ENCODE data around the gene VSTM2L.

The VSTM2L gene

DNA sequence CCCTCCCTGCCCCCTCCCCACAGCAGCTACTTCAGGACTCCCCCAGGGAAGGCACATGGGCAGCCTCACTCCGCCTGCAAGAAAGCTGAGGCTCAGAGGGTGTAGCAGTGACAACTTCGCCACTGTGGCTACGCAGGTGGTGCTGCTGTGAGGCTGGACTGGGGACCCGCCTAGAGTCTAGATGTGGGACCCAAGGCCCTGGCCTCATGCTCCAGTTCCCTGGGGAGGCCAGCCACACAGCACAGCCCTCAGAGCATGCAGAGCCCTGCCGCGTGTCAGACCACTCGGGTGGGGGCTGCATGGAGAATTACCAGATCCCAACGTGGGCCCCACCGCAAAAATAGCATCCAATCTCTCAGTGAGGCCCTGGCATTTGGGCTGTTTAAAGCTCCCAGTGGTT is 30.8 kb upstream of the VSTM2L start:
- ChIA-PET CTCF (no interaction called here), POLR2A (no interaction called here)
- DNase-seq = no peak
- no peaks in the 10 kb centered on the region for H3K4me1 ChIP-seq (ENCODE audit: control extremely low read depth in 1 of 4, control insufficient read depth in 4 of 4, insufficient read depth in 4 of 4, low read length in 3 of 4)
- H3K27ac ChIP-seq (ENCODE audit: insufficient read depth in 1 of 2, low read depth in 1 of 2, low read length in 2 of 2, poor library complexity in 1 of 2, severe bottlenecking in 2 of 2) = no peak overlapping the region
- no peaks in the 10 kb centered on the region for H3K27me3 ChIP-seq (replicated peaks in 2 of 5; ENCODE audit: control insufficient read depth in 4 of 5, insufficient read depth in 5 of 5, low read length in 4 of 5)
- WGBS (ENCODE audit: insufficient coverage) = 98% methylated on average over 8 of the region's 9 CpGs
- H3K4me3 ChIP-seq (ENCODE audit: control insufficient read depth in 1 of 7, extremely low read depth in 1 of 7, insufficient read depth in 4 of 7, low read depth in 2 of 7, low read length in 6 of 7) = no peak overlapping the region
- peaks cover 4 to 51% (median 45%) of the 10 kb centered on the region in 4 experiments for H3K36me3 ChIP-seq (ENCODE audit: control insufficient read depth in 4 of 4, insufficient read depth in 4 of 4, low read length in 3 of 4)
- no peaks in the 10 kb centered on the region for H3K9me3 ChIP-seq (ENCODE audit: control extremely low read depth in 1 of 5, control insufficient read depth in 4 of 5, insufficient read depth in 2 of 5, low read depth in 1 of 5, low read length in 4 of 5)

DNA sequence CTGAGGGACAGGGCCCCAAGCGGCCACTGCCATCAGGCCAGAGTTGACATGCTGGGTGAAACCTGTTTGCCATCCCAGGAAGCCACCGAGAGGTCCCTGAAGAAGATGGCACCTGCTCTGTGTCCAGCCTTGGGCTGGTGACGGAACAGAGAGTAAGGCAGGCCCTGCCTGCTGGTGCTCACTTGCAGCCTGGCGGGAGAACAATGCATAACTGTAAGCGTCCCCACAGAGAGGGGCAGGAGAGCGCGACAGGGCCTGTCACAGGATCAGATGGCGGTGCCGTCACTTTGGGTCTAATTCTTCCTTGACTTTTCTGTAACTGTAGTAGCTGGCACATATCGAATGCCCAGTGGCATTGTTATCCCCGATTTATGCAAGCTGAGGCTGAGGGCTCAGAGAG is 29.0 kb upstream of the VSTM2L start:
- CTCF ChIA-PET = interaction anchor here (1.2 kb wide), 1 partner anchor 10 kb away, joined by 3 read pairs; no protein-coding TSS in a partner anchor
- Histone ChIP-seq H3K27ac (ENCODE audit: insufficient read depth in 1 of 2, low read depth in 1 of 2, low read length in 2 of 2, poor library complexity in 1 of 2, severe bottlenecking in 2 of 2) (no peak overlapping the region), H3K27me3 (replicated peaks in 2 of 5; ENCODE audit: control insufficient read depth in 4 of 5, insufficient read depth in 5 of 5, low read length in 4 of 5) (no peaks in the 10 kb centered on the region), H3K36me3 (ENCODE audit: control insufficient read depth in 4 of 4, insufficient read depth in 4 of 4, low read length in 3 of 4) (peaks cover 4 to 48% (median 37%) of the 10 kb centered on the region in 4 experiments), H3K4me1 (ENCODE audit: control extremely low read depth in 1 of 4, control insufficient read depth in 4 of 4, insufficient read depth in 4 of 4, low read length in 3 of 4) (no peaks in the 10 kb centered on the region), H3K4me3 (ENCODE audit: control insufficient read depth in 1 of 7, extremely low read depth in 1 of 7, insufficient read depth in 4 of 7, low read depth in 2 of 7, low read length in 6 of 7) (no peak overlapping the region), H3K9me3 (ENCODE audit: control extremely low read depth in 1 of 5, control insufficient read depth in 4 of 5, insufficient read depth in 2 of 5, low read depth in 1 of 5, low read length in 4 of 5) (no peaks in the 10 kb centered on the region)
- POLR2A ChIA-PET = no interaction called here
- no peak for DNase-seq
- 97% methylated on average over 11 of the region's 11 CpGs for WGBS (ENCODE audit: insufficient coverage)

DNA sequence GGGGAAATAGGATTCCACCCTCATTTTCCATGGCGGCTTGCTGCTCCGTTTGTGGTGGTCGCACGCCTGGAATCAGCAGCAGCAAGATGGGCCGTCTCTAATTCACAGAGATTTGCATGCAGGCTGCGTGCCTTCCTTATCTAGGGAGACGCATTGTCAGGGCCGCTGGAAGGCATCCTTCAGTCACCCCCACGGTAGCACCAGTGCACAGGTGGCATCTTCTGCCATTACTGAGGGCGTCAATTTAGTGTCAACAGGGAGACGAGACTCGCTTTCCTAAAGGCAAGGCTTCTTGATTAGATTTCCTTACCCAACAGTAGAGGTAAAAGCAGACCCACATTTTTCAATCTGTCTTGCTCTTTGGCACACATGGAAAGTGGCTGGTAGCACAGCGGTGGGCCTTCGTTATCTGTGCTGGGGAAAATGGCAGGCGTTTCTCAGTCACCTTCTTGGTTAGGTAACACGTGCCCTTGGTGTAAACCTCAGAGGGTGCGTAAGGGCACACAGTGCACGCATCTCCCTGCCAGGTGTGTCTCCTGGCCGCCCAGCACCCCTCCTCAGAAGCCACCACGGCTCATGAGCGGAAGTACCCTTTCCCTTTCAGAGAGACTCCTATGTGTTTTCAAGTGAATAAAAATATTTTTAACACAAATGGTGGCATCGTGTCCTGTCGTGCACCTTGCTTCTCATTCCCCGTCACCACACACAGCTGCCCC is 27.3 kb upstream of the VSTM2L start:
- Histone ChIP-seq H3K4me1 (ENCODE audit: control extremely low read depth in 1 of 4, control insufficient read depth in 4 of 4, insufficient read depth in 4 of 4, low read length in 3 of 4) (no peaks in the 10 kb centered on the region), H3K4me3 (ENCODE audit: control insufficient read depth in 1 of 7, extremely low read depth in 1 of 7, insufficient read depth in 4 of 7, low read depth in 2 of 7, low read length in 6 of 7) (no peak overlapping the region), H3K27me3 (replicated peaks in 2 of 5; ENCODE audit: control insufficient read depth in 4 of 5, insufficient read depth in 5 of 5, low read length in 4 of 5) (no peaks in the 10 kb centered on the region), H3K36me3 (ENCODE audit: control insufficient read depth in 4 of 4, insufficient read depth in 4 of 4, low read length in 3 of 4) (peaks cover 4 to 36% (median 23%) of the 10 kb centered on the region in 4 experiments), H3K9me3 (ENCODE audit: control extremely low read depth in 1 of 5, control insufficient read depth in 4 of 5, insufficient read depth in 2 of 5, low read depth in 1 of 5, low read length in 4 of 5) (no peaks in the 10 kb centered on the region), H3K27ac (ENCODE audit: insufficient read depth in 1 of 2, low read depth in 1 of 2, low read length in 2 of 2, poor library complexity in 1 of 2, severe bottlenecking in 2 of 2) (no peak overlapping the region)
- WGBS (ENCODE audit: insufficient coverage) = 96% methylated on average over 18 of the region's 24 CpGs
- ChIA-PET CTCF (interaction anchor here (0.5 to 1.2 kb wide), 2 partner anchors 8 to 36 kb away, joined by 3 read pairs; no protein-coding TSS in a partner anchor), POLR2A (no interaction called here)
- DNase-seq = no peak

DNA sequence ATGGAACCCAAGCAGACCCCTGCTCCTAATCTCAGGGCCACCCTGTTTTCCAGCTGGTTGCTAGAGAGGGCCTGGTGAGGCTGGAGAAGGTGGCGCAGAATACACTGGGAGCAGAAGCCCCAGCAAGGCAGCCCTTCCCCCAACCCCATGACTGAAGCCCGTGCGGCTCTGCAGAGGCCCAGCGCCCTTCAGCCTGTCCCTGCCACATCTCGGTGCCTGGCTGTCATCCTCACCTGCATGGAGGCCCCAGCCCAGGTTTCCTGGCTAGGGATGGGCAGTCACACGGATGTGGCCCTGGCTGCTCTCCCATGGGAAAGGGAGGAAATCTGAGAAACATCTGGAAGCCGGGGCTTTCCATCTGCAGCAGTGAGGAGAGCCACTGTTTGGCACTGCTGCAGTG is 26.1 kb upstream of the VSTM2L start:
- Histone ChIP-seq H3K27me3 (replicated peaks in 2 of 5; ENCODE audit: control insufficient read depth in 4 of 5, insufficient read depth in 5 of 5, low read length in 4 of 5) (no peaks in the 10 kb centered on the region), H3K36me3 (ENCODE audit: control insufficient read depth in 4 of 4, insufficient read depth in 4 of 4, low read length in 3 of 4) (peaks cover 4 to 24% (median 16%) of the 10 kb centered on the region in 4 experiments), H3K4me3 (ENCODE audit: control insufficient read depth in 1 of 7, extremely low read depth in 1 of 7, insufficient read depth in 4 of 7, low read depth in 2 of 7, low read length in 6 of 7) (no peak overlapping the region), H3K4me1 (ENCODE audit: control extremely low read depth in 1 of 4, control insufficient read depth in 4 of 4, insufficient read depth in 4 of 4, low read length in 3 of 4) (no peaks in the 10 kb centered on the region), H3K9me3 (ENCODE audit: control extremely low read depth in 1 of 5, control insufficient read depth in 4 of 5, insufficient read depth in 2 of 5, low read depth in 1 of 5, low read length in 4 of 5) (no peaks in the 10 kb centered on the region), H3K27ac (ENCODE audit: insufficient read depth in 1 of 2, low read depth in 1 of 2, low read length in 2 of 2, poor library complexity in 1 of 2, severe bottlenecking in 2 of 2) (no peak overlapping the region)
- no peak for DNase-seq
- ChIA-PET POLR2A (no interaction called here), CTCF (no interaction called here)
- WGBS (ENCODE audit: insufficient coverage) = 91% methylated on average over 7 of the region's 7 CpGs

DNA sequence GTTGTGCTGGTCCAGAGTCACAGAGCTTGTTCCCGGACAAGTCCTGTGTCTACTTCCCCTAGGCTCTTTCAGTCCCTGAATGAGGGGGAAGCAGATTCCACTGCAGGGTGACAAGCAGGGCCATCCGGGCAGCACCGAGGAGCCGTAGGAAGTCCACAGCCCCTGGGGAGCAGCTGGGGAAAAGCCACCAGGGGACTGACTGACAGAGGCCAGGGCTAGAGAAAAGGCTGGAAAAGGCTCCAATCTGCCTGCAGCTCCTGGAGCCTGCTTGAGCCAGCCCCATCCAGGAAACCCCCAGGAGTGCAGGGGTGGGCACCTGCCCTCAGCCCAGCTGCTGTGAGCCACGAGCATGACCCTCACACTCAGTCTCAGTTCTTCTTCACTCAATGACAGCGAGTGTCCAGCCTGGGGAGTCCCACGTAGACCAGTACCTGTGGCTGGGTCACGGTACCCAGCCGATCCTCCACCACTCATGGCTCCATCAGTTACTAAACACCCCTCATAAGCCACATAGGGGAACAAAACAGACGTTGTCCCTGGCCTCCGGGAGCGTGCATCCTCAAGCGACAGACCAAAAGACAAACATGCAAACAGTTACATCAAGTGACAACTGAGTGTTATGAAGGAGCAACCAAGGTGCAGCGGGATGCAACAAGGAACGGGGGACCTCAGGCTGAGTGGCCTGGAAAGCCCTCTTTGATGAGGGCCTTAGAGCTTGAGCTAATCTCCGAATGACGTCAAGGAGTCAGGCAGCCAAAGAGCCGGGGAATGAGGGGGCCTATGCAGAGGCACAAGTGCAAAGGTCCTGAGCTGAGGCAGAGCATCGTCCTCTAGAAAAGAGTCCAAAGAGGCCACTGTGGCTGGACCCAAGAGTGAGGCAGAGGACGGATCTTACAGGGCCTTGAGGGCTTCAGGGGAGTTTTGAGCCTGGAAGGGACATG is 24.8 kb upstream of the VSTM2L start:
- CTCF ChIA-PET = interaction anchor here (0.8 kb wide), 1 partner anchor 19 kb away, joined by 3 read pairs; no protein-coding TSS in a partner anchor
- H3K36me3 ChIP-seq (ENCODE audit: control insufficient read depth in 4 of 4, insufficient read depth in 4 of 4, low read length in 3 of 4) = peaks cover 4 to 15% (median 9%) of the 10 kb centered on the region in 4 experiments
- DNase-seq = no peak
- no peaks in the 10 kb centered on the region for H3K4me1 ChIP-seq (ENCODE audit: control extremely low read depth in 1 of 4, control insufficient read depth in 4 of 4, insufficient read depth in 4 of 4, low read length in 3 of 4)
- 93% methylated on average over 16 of the region's 20 CpGs for WGBS (ENCODE audit: insufficient coverage)
- POLR2A ChIA-PET = interaction anchor here (0.7 kb wide), 1 partner anchor 596 kb away, joined by 3 read pairs; no protein-coding TSS in a partner anchor
- no peaks in the 10 kb centered on the region for H3K9me3 ChIP-seq (ENCODE audit: control extremely low read depth in 1 of 5, control insufficient read depth in 4 of 5, insufficient read depth in 2 of 5, low read depth in 1 of 5, low read length in 4 of 5)
- peaks cover 0 to 2% (median 0%) of the 10 kb centered on the region in 5 experiments for H3K27me3 ChIP-seq (replicated peaks in 2 of 5; ENCODE audit: control insufficient read depth in 4 of 5, insufficient read depth in 5 of 5, low read length in 4 of 5)
- H3K27ac ChIP-seq (ENCODE audit: insufficient read depth in 1 of 2, low read depth in 1 of 2, low read length in 2 of 2, poor library complexity in 1 of 2, severe bottlenecking in 2 of 2) = no peak overlapping the region
- H3K4me3 ChIP-seq (ENCODE audit: control insufficient read depth in 1 of 7, extremely low read depth in 1 of 7, insufficient read depth in 4 of 7, low read depth in 2 of 7, low read length in 6 of 7) = no peak overlapping the region

DNA sequence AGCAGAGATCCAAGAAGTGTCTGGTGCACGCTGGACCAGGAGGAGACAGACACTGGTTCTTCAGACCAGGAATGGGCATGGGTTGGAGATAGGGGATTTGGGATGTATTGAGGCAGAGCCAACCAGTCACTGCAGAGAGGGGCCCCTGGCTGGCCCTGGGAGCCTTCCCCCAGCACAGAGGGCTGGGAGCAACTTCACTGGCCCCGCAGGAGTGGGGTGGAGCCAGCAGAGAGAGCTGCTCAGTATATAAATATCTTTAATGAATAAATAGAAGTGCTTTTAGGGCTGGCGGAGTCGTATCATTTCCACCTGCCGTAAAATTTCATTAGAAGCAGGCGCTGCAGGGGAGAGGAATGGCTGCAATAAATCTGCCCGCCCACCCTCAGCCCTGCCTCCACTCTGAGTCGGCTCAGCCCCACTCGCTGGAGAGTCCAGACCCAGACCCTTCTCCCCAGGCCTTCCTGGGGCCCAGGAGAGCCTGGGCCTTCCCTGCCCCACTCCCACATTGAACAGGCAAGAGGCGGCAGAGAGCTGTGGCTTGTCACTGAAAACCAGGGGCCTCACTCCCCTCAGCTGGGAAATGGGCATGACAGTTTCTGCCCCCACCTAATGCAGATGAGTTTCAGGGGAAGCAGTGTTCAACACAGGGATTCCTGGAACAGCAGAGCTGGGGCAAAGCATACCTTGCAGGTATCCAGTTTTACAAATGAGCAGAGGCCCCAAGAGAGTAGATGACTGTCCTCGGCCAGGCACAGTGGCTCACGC is 23.9 kb upstream of the VSTM2L start:
- CTCF ChIA-PET = interaction anchor here (0.8 kb wide), 1 partner anchor 19 kb away, joined by 3 read pairs; no protein-coding TSS in a partner anchor
- H3K27me3 ChIP-seq (replicated peaks in 2 of 5; ENCODE audit: control insufficient read depth in 4 of 5, insufficient read depth in 5 of 5, low read length in 4 of 5) = peaks cover 0 to 2% (median 0%) of the 10 kb centered on the region in 5 experiments
- H3K27ac ChIP-seq (ENCODE audit: insufficient read depth in 1 of 2, low read depth in 1 of 2, low read length in 2 of 2, poor library complexity in 1 of 2, severe bottlenecking in 2 of 2) = no peak overlapping the region
- H3K4me3 ChIP-seq (ENCODE audit: control insufficient read depth in 1 of 7, extremely low read depth in 1 of 7, insufficient read depth in 4 of 7, low read depth in 2 of 7, low read length in 6 of 7) = no peak overlapping the region
- peaks cover 0 to 8% (median 2%) of the 10 kb centered on the region in 4 experiments for H3K36me3 ChIP-seq (ENCODE audit: control insufficient read depth in 4 of 4, insufficient read depth in 4 of 4, low read length in 3 of 4)
- no peaks in the 10 kb centered on the region for H3K9me3 ChIP-seq (ENCODE audit: control extremely low read depth in 1 of 5, control insufficient read depth in 4 of 5, insufficient read depth in 2 of 5, low read depth in 1 of 5, low read length in 4 of 5)
- 89% methylated on average over 10 of the region's 12 CpGs for WGBS (ENCODE audit: insufficient coverage)
- H3K4me1 ChIP-seq (ENCODE audit: control extremely low read depth in 1 of 4, control insufficient read depth in 4 of 4, insufficient read depth in 4 of 4, low read length in 3 of 4) = no peaks in the 10 kb centered on the region
- POLR2A ChIA-PET = interaction anchor here (0.5 to 0.7 kb wide), 2 partner anchors 427 to 713 kb away, joined by 3 read pairs; no protein-coding TSS in a partner anchor
- no peak for DNase-seq

Data from common myeloid progenitor, CD34-positive (primary cell).